HL-60/S4 treated with retinoic acid at 250 ng/mL for 4 days and 3 days (cell line): Measurements from ENCODE around the gene CADM1.

Experiments used
- in situ Hi-C: fragments of 300-500 bp; cut with MboI; formaldehyde crosslinking; loops from 2 replicates; pipeline ENCODE4 v1.7.0; 2022; ENCODE audit warnings: low sequenced_read_pairs

The CADM1 gene

DNA sequence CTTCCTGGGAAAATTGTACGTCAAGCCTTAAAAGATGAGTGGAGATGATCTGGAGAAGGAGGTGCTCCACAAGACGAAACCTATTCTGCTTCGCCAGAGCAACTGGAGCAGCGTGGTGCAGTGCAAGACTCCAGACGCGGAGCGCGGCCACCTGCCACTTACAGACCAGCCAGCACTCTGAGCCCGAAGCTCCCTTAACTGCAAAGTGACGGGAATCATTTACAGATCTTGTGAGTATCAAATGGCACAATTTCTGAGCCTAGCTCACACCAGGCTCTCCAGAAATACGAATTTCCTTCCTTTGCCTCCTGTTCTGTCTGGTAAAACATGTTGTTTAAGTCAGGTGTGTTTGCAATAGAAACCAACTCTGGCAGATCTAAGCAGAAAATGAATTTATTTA is 369.3 kb downstream of the CADM1 start:
- in situ Hi-C loops: no loop called here

DNA sequence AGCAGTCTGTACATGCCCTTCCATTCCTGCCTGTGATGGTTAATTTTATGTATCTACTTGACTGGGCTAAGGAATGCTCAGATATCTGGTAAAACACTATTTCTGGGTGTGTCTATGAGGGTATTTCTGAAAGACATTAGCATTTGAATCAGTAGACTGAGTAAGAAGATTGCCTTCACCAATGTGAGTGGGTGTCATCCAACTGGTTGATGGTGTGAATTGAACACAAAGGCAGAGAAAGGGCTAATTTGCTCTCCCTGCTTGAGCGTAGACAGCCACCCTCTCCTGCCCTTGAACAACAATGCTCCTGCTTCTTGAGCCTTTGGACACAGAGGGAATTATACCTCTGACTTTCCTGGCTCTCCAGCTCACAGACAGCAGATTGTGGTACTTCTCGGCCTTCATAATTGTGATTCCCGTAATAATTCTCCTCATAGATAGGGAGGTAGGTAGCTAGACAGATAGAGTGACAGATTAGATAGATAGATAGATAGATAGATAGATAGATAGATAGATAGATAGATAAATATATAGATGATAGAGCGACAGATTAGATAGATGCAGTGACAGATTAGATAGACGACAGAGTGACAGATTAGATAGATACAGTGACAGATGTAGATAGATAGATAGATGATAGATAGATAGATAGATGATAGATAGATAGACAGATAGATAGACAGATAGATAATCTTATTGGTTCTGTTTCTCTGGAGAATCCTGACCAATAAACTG is 370.6 kb downstream of the CADM1 start:
- in situ Hi-C loops: no loop called here

DNA sequence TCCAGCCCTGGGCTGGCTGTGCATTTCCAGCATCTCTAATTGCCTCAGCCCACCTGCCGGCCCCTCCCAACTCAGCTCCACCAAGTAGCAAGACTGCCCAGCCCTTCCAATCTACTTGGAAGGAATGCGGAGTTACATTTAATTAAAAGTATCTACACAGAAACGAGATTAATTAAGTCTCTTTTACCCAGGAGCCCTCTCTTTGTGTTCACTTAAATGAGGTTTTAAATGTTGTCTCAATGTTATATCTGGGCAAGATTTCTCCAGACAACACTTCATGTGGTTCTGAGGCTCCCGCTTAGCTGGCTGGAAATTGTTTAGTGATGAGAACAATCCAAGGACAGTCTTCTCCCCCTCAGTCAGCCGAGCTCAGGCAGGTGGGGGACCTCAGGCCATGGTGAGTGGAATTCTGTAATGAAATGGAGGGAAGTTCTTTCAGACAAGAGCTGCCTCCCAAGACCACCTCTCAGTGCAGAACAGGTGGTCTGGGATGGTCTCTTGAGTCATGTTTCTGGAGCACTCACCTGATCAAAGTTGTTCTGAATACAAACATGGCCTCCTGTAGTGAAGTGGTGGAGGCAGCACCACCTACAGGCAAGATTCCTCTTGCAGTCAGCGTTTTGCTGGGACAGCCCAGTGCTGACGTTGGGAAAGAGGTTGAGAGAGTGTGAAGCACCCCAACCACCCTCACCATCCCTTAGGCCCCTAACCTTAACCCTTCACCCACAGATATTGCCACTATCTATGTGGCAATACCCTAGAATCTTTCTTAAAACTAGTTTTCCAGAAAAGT is 371.6 kb downstream of the CADM1 start:
- in situ Hi-C loops: no loop called here

DNA sequence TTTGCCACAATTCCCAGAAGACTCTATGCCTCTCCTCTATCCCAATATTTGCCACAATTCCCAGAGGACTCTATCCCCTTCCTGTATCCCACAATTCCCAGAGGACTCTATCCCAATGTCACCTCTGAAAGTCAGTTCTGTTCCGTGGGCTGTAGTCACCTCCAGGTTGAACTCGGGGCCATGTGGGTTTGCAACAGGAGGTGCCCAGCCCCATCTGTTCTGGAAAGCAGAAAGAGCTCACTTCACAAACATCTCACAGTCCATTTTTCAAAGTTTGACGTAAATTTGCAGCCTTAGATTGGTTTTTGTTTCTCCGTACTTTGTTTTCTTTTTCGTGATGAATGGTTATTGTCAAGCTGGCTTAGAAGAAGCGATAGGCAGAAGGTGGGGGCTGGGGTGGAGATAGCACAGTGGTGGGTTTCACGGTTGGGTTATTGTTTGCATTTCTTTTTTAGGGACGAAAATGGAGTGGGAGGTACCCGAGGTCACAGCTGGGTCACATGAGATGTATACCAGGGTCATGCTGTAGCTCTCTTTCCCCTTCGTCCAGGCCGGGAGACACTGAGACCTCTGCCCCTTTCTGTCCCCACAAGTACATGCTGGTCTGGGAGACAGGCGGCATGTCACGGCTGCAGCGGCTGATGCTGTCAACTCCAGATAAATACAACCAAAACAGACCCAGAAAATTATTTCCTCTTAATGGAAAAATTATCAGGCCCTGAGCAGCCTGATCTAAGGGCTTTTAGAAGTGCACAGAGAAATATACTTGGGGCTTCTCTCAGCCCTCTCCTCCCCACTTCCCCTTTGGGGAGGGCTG is 374.5 kb downstream of the CADM1 start:
- in situ Hi-C loops: no loop called here

DNA sequence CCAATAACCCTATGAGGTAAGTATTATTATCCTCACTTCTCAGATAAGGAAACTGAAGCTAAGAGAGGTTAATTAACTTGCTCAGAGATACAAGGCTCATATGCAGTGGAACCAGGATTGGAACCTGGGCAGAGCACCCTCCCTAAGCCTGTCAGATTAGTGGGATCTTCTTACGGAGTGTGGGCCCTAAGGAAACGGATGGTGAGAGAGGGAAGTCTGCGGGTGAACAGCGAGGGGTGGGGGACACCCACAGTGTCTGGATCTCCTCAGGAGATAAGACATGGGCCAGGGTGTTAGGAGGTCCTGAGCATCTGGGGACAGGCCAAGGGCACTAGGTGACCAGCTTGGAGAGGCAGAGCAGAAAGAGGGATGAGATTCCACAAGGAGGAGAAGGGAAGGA is 376.0 kb downstream of the CADM1 start:
- in situ Hi-C loops: no loop called here

DNA sequence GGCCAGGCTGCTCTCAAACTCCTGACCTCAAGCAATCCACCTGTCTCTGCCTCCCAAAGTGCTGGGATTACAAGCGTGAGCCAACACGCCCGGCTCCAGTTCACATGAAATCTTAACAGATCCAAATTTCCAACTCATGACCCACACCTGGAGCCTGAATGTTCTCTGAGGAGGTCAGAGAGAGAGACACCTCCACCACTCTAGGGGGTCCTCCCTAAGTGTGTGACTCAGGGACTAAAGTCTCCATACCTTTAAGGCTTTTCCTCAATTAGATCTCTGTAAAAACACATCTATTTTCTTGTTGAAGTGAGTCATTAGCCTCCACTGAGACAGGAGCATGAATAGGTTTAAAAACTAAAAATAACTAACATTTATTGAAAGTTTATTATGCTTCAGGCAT is 376.4 kb downstream of the CADM1 start:
- in situ Hi-C loops: no loop called here

DNA sequence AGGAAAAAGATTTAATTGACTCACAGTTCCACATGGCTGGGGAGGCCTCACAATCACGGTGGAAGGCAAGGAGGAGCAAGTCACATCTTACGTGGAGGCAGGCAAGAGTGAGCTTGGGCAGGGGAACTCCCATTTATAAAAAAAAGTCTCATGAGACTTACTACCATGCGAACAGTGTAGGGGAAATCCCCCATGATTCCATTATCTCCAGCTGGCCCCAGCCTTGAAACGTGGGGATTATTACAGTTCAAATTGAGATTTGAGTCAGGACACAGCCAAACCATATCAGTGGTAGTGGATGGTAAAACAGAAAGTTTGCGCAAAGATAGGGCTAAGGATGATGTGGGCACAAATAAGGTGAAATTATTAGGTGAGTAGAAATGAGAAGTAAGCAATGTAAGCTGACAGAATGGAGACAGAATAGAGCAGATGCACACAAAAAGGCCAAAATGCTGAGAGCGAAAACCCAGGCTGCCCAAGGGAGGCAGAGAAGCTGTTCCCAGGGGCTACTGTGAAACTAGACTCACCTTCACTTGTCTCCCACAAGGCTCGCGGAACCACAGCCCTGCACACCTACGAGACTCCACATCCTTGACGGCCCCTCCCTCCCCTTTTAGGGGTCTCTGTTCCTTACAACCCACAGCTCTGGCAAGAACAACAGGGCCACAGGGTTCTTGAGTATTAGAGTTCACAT is 377.6 kb downstream of the CADM1 start:
- in situ Hi-C loops: no loop called here

DNA sequence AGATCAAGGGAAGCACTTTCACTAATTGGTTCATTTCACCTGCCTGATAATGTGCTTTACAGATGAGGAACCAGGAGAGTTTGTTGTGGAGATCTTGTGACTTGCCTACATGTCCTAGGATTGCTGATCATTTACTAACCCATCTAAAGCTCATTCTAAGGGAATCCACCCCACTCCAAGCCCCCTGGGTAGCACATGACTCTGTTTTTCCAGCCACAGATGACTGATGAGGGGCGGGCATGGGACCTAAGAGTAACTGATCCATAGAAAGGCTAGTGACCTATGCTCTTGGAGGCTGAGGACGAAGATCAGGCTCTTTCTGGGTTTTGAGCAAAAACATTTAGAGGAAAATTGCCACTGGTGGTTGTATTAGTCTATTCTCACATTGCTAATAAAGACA is 378.1 kb downstream of the CADM1 start:
- in situ Hi-C loops: no loop called here

DNA sequence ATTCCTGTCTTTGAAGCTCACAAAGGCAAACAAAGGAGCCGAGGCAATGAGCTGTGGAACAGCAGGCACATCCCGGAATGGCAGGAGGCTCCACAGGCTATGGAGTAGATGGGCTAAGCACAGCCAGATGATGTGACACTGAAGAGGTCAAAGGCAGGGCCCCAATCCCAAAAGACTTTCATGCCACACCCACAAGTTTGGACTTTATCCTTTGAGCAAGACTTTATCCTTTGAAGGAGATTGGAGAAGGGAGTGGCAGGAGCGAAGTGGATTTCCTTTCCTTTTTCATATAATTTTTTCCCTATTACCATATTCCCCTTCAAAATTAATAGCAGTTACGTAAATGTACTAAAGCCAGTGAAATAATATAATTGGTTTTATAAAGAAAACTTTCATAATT is 379.4 kb downstream of the CADM1 start:
- in situ Hi-C loops: no loop called here

DNA sequence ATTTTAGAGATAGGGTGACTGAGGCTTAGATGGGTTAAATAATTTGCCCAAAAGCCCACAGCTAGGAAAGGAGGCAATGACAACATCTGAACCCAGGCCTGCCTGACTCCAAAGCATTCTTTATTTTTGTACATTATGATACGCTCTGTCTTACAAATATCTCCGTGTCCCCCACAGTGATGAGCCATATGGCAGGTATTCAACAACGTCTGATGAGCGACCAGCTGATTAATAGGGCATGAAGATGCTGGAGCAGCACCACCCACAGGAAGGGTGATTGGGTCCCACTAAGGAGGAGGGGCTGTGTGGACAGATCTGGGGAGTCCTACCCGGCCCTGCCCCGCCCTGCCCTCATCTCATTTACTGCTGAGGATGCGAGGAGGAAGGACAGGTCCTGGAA is 380.6 kb downstream of the CADM1 start:
- in situ Hi-C loops: no loop called here

DNA sequence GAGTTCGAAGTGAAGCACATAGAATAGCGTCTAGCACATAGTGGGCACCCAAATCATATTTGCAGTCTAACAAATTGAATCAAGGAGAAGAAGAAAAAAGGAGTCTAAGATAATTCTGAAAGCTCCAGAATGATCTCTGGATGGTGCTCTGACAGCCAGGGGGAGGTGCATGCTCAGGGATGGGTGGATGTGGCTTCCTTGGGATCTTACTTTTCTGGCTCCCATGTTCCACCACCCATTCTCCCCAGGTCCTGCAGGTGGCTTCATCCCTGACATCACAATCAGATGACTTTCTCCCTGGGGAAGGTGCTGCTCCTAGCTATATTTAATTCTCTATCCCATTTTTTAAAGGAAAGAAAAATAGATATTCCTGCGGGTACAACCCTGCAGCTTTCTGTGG is 381.9 kb downstream of the CADM1 start:
- in situ Hi-C loops: no loop called here
